SK-N-SH treated with all-trans-retinoic acid at 6 μM for 48 hours (cell line): ENCODE results near the gene TLN1.

Experiments used
- ZNF8 ChIP-seq: fragments of 450-650 bp; formaldehyde crosslinking; IDR thresholded peaks from 2 replicates; pipeline ENCODE4 v1.5.0; 2020; ENCODE audit warnings: mild to moderate bottlenecking, moderate library complexity
- TF ChIP-seq, protein P1 (sequence below): fragments of 250-450 bp; sonication (Bioruptor Pico); IDR thresholded peaks from 2 replicates; pipeline ENCODE4 v1.8.0; 2020; ENCODE audit warnings: mild to moderate bottlenecking, moderate library complexity, borderline replicate concordance

DNA sequence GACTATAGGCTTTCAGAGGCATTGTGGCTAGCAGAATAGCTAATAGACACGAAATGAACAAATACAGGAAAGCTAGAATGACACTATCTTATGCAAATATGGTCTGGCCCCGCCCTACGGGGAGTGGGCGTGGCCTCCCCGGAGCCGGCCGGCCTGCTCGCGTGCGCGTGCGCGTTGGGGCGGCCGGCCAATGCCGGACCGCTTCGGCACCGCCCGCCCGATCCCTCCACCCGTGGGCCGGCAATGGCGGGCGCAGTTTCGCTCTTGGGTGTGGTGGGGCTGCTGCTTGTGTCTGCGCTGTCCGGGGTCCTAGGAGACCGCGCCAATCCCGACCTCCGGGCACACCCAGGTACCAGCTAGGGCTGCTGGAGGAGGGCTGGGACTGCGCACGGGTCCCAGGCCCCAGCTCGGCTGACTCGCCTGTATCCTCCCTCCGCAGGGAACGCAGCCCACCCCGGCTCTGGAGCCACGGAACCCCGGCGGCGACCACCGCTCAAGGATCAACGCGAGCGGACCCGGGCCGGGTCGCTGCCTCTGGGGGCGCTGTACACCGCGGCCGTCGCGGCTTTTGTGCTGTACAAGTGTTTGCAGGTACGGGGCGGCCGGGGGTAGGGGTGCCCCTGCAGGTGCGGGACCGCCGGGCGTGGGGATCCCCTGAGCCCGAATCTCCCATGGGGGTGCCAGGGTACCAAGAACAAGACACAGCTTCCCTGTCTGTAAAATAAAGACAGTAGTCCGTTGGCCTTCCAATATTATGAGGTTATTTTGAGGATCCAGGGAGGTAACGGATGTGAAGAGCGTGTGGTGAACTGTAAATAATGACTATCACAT lies 73.6 kb downstream of the TLN1 start, which contains the start of gene CCDC107:
- TF ChIP-seq, protein P1, sequence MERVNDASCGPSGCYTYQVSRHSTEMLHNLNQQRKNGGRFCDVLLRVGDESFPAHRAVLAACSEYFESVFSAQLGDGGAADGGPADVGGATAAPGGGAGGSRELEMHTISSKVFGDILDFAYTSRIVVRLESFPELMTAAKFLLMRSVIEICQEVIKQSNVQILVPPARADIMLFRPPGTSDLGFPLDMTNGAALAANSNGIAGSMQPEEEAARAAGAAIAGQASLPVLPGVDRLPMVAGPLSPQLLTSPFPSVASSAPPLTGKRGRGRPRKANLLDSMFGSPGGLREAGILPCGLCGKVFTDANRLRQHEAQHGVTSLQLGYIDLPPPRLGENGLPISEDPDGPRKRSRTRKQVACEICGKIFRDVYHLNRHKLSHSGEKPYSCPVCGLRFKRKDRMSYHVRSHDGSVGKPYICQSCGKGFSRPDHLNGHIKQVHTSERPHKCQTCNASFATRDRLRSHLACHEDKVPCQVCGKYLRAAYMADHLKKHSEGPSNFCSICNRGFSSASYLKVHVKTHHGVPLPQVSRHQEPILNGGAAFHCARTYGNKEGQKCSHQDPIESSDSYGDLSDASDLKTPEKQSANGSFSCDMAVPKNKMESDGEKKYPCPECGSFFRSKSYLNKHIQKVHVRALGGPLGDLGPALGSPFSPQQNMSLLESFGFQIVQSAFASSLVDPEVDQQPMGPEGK (CRISPR knock-in tag): no peak
- TF ChIP-seq ZNF8 (CRISPR knock-in tag): no peak
